ENCODE measurements around the gene POLG2. TPM values are rescaled to one million over a fixed set of nuclear protein-coding genes. Genes with fewer than 3 reads are reported as not detected.

Gene POLG2
- total and polyA plus RNA-seq, 9 of the 15 experiments (the other 6 are each of a cell fraction or from before 2014, with no cell fraction given), result 13.4 to 44.8 (median 37.0) TPM

GRCh38 chr17:64441772-64442540, 54.9 kb downstream of the POLG2 start (continued):
- TF ChIP-seq ZNF318 (IDR thresholded peaks at IDR 0.05; ENCODE audit: borderline replicate concordance in 1 of 2, low read depth in 1 of 2) (peak in 1 of 2 experiments; percentile 68; a peak in 1 of 4 replicates), KAT2B (IDR thresholded peaks at IDR 0.05; ENCODE audit: low read depth, low read length) (no peak), BCOR (IDR thresholded peaks at IDR 0.05) (no peak)
